ENCODE measurements around the gene TPK1.

Gene TPK1

GRCh38 chr7:144483189-144483588 lies 352.7 kb downstream of the TPK1 start:
- Histone ChIP-seq H3K36me3 (ENCODE audit: low read depth) (no peaks in the 10 kb centered on the region), H3K9me3 (ENCODE audit: severe bottlenecking) (no peaks in the 10 kb centered on the region), H3K27me3 (ENCODE audit: insufficient read depth, poor library complexity, severe bottlenecking) (no peaks in the 10 kb centered on the region), H3K27ac (ENCODE audit: poor library complexity, severe bottlenecking) (no peak overlapping the region), H3K4me3 (ENCODE audit: severe bottlenecking) (no peak overlapping the region), H3K4me1 (ENCODE audit: insufficient read depth, poor library complexity, severe bottlenecking) (no peaks in the 10 kb centered on the region)
- DNase-seq (ENCODE audit: low spot score) = no peak
- no peak for TF ChIP-seq CTCF (IDR thresholded peaks at IDR 0.05; ENCODE audit: poor library complexity, severe bottlenecking)
- ATAC-seq (ENCODE audit: low read depth) = no peak

- Histone ChIP-seq H3K27ac (ENCODE audit: poor library complexity, severe bottlenecking) (no peak overlapping the region), H3K36me3 (ENCODE audit: low read depth) (no peaks in the 10 kb centered on the region), H3K4me1 (ENCODE audit: insufficient read depth, poor library complexity, severe bottlenecking) (no peaks in the 10 kb centered on the region), H3K4me3 (ENCODE audit: severe bottlenecking) (no peak overlapping the region), H3K27me3 (ENCODE audit: insufficient read depth, poor library complexity, severe bottlenecking) (no peaks in the 10 kb centered on the region), H3K9me3 (ENCODE audit: severe bottlenecking) (no peaks in the 10 kb centered on the region)
- DNase-seq (ENCODE audit: low spot score) (no peak), ATAC-seq (ENCODE audit: low read depth) (no peak)
- TF ChIP-seq CTCF (IDR thresholded peaks at IDR 0.05; ENCODE audit: poor library complexity, severe bottlenecking) = no peak
Measured at GRCh38 chr7:144481833-144482232, 354.0 kb downstream of the TPK1 start.

GRCh38 chr7:144477348-144477747 lies 358.5 kb downstream of the TPK1 start:
- no peak for TF ChIP-seq CTCF (IDR thresholded peaks at IDR 0.05; ENCODE audit: poor library complexity, severe bottlenecking)
- Histone ChIP-seq H3K4me1 (ENCODE audit: insufficient read depth, poor library complexity, severe bottlenecking) (no peaks in the 10 kb centered on the region), H3K27me3 (ENCODE audit: insufficient read depth, poor library complexity, severe bottlenecking) (no peaks in the 10 kb centered on the region), H3K4me3 (ENCODE audit: severe bottlenecking) (no peak overlapping the region), H3K36me3 (ENCODE audit: low read depth) (no peaks in the 10 kb centered on the region), H3K27ac (ENCODE audit: poor library complexity, severe bottlenecking) (no peak overlapping the region), H3K9me3 (ENCODE audit: severe bottlenecking) (no peaks in the 10 kb centered on the region)
- ATAC-seq (ENCODE audit: low read depth) (no peak), DNase-seq (ENCODE audit: low spot score) (no peak)

GRCh38 chr7:144474800-144475615 lies 360.8 kb downstream of the TPK1 start:
- no peak for TF ChIP-seq CTCF (IDR thresholded peaks at IDR 0.05; ENCODE audit: poor library complexity, severe bottlenecking)
- ATAC-seq (ENCODE audit: low read depth) = no peak
- no peaks in the 10 kb centered on the region for H3K27me3 ChIP-seq (ENCODE audit: insufficient read depth, poor library complexity, severe bottlenecking)

GRCh38 chr7:144474363-144474762 lies 361.5 kb downstream of the TPK1 start:
- Histone ChIP-seq H3K9me3 (ENCODE audit: severe bottlenecking) (no peaks in the 10 kb centered on the region), H3K27ac (ENCODE audit: poor library complexity, severe bottlenecking) (no peak overlapping the region), H3K27me3 (ENCODE audit: insufficient read depth, poor library complexity, severe bottlenecking) (no peaks in the 10 kb centered on the region), H3K36me3 (ENCODE audit: low read depth) (no peaks in the 10 kb centered on the region), H3K4me1 (ENCODE audit: insufficient read depth, poor library complexity, severe bottlenecking) (no peaks in the 10 kb centered on the region), H3K4me3 (ENCODE audit: severe bottlenecking) (no peak overlapping the region)
- ATAC-seq (ENCODE audit: low read depth) (no peak), DNase-seq (ENCODE audit: low spot score) (no peak)
- no peak for TF ChIP-seq CTCF (IDR thresholded peaks at IDR 0.05; ENCODE audit: poor library complexity, severe bottlenecking)

More at GRCh38 chr7:144474800-144475615, 360.8 kb downstream of the TPK1 start:
- no peak for DNase-seq (ENCODE audit: low spot score)
- H3K9me3 ChIP-seq (ENCODE audit: severe bottlenecking) = no peaks in the 10 kb centered on the region
- no peak overlapping the region for H3K4me3 ChIP-seq (ENCODE audit: severe bottlenecking)
- H3K4me1 ChIP-seq (ENCODE audit: insufficient read depth, poor library complexity, severe bottlenecking) = no peaks in the 10 kb centered on the region
- no peaks in the 10 kb centered on the region for H3K36me3 ChIP-seq (ENCODE audit: low read depth)
- no peak overlapping the region for H3K27ac ChIP-seq (ENCODE audit: poor library complexity, severe bottlenecking)
